ENCODE results near the gene RIPOR1.

The RIPOR1 gene

DNA sequence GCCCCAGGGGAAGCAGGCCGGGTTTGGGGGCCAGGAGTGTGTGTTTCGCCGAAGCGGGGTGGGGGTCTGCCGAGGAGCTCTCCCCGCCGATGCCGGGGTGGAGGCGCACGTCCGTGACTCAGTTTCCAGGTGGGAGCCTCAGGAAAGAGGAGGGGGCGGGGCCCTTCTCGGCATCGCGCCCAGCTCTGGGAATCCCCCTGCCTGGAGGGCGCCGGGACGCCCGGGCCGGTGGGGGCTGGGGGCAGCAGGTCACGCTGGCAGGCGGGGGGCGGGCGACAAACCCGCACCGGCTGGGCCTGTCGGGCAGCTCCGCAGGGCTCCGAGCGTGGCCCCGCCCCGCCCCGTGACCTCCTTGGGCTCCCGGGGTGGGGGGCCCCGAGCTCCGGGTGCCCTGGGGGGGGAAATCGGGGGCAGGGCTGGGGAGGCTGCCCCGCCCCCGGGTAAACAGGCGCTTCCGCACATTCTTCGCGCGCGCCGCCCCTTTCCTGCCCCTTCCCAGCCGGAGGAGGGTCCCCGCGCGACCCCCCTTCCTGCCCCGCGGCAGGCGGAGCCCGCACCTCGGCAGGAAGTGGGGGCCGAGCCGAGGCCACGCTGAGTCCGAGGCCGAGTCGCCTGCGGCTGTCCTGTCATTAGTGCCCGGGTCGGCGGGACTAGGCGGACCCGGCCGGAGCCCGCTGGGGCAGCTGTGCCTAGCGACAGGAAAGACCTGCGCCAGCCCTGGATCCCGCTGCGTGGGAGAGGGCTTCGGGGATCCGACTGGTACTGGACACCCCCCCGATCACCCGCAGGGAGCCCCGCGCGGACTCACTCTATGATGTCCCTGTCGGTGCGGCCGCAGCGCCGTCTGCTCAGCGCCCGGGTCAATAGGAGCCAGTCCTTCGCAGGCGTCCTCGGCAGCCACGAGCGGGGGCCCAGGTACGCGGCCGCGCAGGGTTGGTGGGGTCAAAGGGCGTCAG, 9.3 kb downstream of the RIPOR1 start:
- DNase-seq (ENCODE audit: low read depth in 4 of 4, low spot score in 1 of 4): peak in 3 of 4 experiments; percentile 17 to 40 (median 33)

DNA sequence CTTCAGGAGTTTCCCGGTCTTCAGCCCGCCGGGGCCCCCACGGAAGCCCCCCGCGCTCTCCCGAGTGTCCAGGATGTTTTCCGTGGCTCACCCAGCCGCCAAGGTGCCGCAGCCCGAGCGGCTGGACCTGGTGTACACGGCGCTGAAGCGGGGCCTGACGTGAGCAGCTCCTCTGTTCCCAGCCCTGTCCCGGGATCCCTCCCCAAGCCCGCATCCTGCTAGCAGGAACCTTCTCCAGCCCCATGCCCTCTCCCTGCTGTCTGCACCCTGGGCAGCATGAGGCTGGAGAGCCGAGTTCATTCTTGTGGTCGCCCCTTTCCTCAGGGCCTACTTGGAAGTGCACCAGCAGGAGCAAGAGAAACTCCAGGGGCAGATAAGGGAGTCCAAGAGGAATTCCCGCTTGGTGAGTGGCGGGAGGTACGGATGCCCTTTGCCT, 10.1 kb downstream of the RIPOR1 start:
- DNase-seq (ENCODE audit: low read depth in 4 of 4, low spot score in 1 of 4): no peak

DNA sequence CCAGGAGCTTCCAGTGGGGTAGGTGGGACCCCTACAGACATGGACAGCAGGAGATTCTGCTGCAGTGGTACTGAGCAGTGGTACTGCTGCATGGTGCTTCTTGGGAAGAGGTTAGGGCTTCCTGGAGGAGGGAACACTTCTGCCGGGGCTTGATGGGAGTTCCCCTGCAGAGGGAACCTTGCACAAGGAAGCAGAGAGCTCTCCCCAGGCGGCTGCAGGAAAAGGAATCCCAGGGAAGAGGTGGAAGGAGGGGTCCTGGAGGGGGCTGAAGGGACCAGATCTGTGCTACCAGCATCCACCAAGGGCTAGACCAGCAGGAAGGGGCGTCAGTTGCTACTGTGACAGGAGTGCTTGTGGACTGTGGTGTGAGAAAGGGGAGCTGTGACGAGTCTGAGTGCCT, 10.6 kb downstream of the RIPOR1 start:
- DNase-seq (ENCODE audit: low read depth in 4 of 4, low spot score in 1 of 4): no peak

DNA sequence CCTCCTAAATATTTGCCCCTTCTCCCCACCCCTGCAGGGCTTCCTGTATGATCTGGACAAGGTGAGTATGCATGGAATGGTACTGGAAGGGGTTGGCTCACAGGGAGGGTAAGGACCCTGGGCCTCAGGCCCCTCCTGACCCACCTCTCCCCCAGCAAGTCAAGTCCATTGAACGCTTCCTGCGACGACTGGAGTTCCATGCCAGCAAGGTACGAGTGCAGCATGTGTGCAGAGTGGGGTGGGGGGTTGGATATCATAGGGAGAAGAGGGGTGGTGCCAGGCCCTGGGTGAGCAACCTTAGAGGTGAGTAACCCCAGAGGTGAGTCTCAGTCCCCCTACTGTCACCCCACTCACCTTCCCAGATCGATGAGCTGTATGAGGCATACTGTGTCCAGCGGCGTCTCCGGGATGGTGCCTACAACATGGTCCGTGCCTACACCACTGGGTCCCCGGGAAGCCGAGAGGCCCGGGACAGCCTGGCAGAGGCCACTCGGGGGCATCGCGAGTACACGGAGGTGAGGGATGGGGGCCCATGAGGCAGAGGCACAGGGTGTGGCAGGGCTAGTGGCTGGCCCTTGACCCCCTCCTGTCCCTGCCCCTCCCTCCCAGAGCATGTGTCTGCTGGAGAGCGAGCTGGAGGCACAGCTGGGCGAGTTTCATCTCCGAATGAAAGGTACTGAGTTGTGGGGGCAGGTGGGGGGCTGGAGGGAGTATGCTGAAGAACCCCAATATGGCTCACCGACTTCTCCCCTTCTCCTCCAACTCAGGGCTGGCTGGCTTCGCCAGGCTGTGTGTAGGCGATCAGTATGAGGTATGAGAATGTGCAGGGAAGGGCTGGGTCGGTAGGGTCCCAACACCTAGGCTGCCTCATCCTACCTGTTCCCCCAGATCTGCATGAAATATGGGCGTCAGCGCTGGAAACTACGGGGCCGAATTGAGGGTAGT, 11.3 kb downstream of the RIPOR1 start:
- DNase-seq (ENCODE audit: low read depth in 4 of 4, low spot score in 1 of 4): no peak

DNA sequence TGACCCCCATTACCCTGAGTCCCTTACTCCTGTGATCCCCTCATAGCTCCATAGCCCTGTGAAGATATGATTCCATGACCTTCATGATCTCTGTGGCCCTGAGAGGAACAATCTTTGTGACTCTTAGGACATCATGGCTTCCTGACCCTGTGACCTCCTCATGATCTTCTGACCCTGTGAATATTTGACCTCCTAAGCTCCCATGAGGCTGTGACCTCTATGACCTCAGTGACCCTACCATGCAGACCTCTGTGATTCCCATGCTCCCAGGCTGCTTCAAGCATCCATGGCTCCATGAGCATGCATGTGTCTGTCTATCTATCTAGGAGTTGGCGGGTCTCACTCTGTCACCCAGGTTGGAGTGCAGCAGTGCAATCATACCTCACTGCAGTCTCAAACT, 12.1 kb downstream of the RIPOR1 start:
- no peak for DNase-seq (ENCODE audit: low read depth in 4 of 4, low spot score in 1 of 4)

DNA sequence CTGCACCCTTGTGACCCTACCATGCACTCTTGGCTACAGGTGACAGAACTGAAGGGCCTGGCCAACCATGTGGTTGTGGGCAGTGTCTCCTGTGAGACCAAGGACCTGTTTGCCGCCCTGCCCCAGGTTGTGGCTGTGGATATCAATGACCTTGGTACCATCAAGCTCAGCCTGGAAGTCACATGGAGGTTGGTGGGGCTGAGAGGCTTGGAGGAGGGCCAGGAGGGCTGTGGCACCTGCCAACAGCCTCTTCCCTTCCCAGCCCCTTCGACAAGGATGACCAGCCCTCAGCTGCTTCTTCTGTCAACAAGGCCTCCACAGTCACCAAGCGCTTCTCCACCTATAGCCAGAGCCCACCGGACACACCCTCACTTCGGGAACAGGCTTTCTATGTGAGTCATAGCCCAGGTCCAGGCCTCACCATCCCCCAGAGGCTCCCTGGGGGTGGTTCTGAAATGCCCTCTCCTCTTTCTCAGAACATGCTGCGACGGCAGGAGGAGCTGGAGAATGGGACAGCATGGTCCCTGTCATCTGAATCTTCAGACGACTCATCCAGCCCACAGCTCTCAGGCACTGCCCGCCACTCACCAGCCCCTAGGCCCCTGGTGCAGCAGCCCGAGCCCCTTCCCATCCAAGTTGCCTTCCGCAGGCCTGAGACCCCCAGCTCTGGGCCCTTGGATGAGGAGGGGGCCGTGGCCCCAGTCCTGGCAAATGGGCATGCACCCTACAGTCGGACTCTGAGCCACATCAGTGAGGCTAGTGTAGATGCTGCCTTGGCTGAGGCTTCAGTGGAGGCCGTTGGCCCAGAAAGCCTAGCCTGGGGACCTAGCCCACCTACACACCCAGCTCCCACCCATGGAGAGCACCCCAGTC, 13.0 kb downstream of the RIPOR1 start:
- DNase-seq (ENCODE audit: low read depth in 4 of 4, low spot score in 1 of 4): no peak

DNA sequence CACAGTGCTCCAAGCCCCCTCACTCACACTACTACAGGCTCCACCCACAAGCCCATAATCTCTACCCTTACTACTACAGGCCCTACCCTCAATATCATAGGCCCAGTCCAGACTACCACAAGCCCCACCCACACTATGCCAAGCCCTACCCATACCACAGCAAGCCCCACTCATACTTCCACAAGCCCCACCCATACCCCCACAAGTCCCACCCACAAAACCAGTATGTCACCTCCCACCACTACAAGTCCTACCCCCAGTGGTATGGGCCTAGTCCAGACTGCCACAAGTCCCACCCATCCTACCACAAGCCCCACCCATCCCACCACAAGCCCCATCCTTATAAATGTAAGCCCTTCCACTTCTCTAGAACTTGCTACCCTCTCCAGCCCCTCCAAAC, 13.8 kb downstream of the RIPOR1 start:
- peak in 1 of 4 experiments; percentile 42 for DNase-seq (ENCODE audit: low read depth in 4 of 4, low spot score in 1 of 4)

DNA sequence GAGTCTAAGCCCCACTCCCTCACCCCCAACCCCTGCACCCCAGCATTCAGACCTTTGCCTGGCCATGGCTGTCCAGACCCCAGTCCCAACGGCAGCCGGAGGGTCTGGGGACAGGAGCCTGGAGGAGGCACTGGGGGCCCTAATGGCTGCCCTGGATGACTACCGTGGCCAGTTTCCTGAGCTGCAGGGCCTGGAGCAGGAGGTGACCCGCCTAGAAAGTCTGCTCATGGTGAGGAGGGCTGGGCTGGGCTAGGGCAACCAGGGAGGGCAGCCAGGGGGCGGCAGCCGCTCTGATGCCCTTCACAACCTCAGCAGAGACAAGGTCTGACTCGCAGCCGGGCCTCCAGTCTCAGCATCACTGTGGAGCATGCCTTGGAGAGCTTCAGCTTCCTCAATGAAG, 14.4 kb downstream of the RIPOR1 start:
- no peak for DNase-seq (ENCODE audit: low read depth in 4 of 4, low spot score in 1 of 4)

DNA sequence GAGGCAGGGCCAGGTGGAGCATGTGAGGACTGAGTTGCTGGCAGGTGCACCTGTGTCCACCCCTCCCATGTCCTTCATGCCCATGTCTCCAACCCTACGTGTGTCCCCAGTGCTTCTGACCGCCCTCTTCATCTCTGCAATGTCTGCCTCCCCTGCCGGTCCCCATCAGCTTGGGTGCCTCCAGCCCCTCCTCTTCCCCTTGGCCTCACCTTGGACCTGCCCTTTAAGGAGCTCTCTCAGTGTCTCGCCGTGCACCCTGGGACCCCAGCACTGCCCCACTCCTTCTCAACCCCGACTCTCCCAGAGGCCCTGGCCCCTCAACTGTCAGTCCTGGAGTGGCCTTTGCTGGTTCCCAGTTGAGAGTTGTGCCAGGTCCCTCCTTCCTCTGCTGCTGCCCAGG, 15.0 kb downstream of the RIPOR1 start:
- no peak for DNase-seq (ENCODE audit: low read depth in 4 of 4, low spot score in 1 of 4)

DNA sequence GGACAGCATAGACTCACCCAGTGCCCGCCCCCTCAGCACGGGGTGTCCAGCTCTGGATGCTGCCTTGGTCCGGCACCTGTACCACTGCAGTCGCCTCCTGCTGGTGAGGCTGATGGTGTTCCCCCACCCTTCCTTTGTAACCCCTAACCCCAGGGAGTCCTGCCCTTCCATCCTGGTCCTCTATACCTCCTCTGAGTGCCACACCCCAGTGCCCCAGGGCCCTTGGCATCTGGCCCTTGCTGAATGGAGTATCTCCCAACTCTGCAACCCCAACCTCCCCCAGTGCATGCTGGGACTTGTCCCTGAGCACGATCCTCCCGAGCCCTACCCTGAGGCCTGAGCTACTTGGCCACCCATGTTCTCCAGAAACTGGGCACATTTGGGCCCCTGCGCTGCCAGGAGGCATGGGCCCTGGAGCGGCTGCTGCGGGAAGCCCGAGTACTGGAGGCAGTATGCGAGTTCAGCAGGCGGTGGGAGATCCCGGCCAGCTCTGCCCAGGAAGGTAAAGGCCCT, 15.8 kb downstream of the RIPOR1 start:
- no peak for DNase-seq (ENCODE audit: low read depth in 4 of 4, low spot score in 1 of 4)

DNA sequence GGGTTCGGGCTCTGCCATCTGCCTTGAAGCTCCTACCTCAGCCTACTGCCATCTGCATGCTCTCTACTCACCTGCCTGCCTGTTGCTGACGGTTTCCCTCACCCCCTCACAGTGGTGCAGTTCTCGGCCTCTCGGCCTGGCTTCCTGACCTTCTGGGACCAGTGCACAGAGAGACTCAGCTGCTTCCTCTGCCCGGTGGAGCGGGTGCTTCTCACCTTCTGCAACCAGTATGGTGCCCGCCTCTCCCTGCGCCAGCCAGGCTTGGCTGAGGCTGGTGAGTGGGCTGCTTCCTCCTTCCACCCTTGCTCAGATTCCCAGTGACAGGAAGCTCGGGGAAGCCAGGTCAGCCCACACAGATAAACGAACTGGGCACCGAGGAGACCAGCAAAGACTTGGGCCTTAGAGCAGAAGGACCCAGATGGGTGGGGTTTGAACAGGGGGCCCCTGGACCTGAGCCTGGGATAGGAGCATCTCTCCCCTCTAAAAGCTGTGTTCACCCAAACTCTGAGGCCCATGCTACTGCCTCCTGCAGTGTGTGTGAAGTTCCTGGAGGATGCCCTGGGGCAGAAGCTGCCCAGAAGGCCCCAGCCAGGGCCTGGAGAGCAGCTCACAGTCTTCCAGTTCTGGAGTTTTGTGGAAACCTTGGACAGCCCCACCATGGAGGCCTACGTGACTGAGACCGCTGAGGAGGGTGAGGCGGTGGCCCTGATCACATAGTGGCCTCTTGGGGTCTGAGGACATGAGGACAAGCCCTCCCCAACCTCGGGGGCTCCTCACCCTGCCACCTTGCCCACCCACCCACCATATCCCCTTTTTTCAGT, 16.4 kb downstream of the RIPOR1 start:
- no peak for DNase-seq (ENCODE audit: low read depth in 4 of 4, low spot score in 1 of 4)

DNA sequence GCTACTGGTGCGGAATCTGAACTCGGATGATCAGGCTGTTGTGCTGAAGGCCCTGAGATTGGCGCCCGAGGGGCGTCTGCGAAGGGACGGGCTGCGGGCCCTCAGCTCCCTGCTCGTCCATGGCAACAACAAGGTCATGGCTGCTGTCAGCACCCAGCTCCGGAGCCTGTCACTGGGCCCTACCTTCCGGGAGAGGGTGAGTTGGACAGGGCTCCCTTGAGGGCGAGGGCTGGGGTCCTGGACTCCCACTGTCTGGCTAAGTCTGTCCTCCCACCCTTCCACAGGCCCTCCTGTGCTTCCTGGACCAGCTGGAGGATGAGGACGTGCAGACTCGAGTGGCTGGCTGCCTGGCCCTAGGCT, 17.0 kb downstream of the RIPOR1 start:
- no peak for DNase-seq (ENCODE audit: low read depth in 4 of 4, low spot score in 1 of 4)

DNA sequence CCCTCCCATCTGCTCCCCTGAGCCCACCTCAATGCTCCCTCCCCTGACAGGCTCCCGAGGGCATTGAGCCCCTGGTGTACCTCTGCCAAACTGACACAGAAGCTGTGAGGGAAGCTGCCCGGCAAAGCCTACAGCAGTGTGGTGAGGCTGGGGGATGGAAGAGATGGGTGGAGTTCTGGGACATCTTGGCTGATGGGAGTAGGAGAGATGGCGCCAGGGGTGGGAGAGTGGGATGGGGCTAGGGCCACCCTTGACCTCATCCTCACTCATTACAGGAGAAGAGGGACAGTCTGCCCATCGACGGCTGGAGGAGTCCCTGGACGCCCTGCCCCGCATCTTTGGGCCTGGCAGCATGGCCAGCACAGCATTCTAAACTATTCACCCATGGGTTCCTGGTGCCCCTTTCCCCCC, 17.5 kb downstream of the RIPOR1 start:
- no peak for DNase-seq (ENCODE audit: low read depth in 4 of 4, low spot score in 1 of 4)

DNA sequence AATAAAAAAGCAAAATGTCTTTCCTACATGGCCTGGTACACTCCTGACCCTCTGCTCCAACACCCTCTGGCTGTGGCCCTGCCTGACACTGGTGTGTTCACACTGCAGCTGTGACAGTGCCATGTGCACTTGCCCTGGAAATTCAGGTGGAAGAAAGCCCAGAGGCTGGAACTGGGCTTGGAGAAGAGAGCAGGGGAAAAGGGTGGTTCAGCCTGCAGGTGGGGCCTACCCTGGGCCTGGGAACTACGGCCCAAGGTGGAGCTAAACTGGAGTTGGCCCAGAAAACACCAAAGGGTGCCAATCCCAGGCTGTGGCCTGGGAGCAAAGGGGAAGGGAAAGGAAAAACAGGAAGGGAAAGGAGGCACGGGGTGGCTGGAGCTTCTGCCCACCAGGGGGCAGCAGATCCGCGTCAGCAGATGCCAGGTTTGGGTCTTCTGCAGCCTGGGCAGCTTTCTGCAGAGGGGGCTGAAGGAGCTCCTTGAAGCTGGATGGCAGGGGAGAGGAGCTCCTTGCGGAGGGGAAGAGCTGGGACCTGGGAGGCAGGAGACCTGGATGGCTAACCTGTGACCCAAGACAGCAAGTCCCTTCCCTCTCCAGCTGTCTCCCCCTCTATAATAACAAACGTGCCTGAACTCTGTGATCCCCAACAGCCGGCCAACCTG, 18.3 kb downstream of the RIPOR1 start:
- peak in 2 of 4 experiments; percentile 61 for DNase-seq (ENCODE audit: low read depth in 4 of 4, low spot score in 1 of 4)

DNA sequence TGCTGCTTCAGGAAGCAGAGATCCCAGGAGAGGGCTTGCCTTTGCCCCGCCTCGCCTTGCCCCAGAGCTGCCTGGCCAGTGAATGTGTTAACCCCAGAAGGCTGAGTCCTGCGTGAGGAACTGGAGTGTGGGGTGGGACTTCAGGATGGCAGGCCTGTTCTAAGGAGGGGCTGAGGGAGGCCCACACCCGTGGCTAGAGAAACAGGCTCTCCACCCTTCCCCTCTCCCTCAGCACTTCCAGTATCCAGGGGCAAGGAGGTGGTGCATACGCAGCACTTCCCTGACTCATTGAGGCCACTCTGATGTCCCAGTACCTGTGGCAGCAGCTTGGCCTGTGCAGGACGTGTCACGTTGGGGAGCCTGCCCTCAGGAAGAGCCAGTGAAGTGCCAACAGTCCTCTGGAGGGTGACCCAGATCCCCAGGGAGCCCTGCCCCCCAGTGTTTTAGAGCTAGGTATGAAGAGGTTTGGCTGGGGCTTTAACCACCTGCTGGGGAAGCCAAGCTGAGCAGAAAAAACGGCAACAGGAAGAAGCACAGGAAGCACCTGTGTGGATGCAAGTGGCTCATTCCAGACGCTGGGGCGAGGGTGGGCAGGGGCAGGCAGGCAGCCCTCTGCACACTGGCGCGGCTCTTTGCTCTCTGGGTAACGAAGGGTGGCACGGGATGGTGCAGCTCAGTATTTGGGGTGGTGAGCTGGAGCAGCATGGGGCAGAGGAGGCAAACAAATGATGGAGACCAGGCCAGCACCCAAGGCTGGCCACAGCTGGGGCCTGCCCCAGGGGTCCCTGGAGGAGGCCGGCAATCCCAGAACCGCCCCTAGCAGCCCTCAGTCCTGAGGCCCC, 19.0 kb downstream of the RIPOR1 start:
- no peak for DNase-seq (ENCODE audit: low read depth in 4 of 4, low spot score in 1 of 4)

DNA sequence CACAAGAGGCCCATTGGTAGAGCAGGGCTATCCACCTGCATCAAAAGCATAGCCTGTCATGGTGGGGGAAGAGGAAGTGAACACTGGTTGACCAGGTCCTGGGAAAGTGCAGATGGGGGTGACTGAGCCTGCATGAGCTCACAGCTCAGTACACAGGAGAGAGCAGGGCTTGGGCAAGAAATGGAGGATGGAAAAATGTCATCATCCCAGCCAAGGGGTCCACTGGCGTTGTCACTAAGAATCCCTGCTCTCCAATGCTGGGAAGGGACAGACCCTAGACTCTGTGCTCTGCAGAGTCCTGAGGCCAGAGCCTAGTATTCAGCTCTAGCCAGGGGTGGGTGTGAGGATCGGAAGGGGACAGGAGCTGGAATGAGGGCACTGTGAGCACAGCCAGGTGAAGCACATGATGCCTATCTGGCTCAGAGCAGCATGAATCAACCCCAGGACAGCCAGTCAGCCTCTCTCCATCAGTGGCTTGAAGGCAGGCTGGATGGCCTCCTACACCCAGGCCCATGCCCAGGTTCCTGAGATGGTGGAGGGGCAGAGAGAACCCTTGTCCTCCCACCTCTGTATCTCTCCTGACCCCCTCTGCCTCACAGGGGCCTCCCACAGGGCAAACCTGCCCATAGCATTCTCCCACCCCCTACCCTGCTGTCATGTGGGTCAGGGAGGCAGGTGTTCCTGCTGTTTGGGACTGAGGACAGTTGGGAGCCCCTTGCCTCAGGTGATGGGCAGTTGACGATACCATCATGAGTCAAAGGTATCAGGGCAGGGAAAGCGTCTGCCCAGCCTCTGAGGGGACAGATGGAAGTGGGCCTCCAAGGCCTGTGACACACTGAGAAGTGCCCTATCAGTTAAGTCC, 19.9 kb downstream of the RIPOR1 start:
- DNase-seq (ENCODE audit: low read depth in 4 of 4, low spot score in 1 of 4): no peak

DNA sequence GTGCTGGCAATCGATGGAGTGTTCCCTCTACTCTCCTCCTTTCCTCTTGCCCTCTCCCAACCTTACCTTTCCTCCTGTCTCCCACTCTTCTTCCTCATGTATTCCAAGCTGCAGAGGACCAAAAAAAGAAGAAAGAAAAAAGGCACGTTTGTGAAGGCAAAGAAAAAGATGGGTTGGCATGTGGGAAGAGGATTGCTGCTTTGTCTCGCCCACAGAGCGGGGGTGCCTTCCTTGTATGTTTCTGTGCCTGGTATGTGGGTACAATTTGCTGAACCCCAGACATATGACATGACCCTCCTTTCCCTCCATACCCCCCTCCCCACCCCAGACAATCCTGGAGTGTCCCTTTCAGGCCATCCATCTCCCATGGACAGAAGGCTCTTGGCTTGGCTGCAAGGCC, 20.6 kb downstream of the RIPOR1 start:
- DNase-seq (ENCODE audit: low read depth in 4 of 4, low spot score in 1 of 4): no peak
